Fibroblast of pulmonary artery (primary cell): ENCODE results near the gene BBS9.

Source experiments
- DNase-seq: peaks from one replicate; pipeline ENCODE4 v3.0.0-alpha.2; 2010; ENCODE audit warnings: low read depth
- H3K4me3 ChIP-seq: replicated peaks from 2 replicates; pipeline ENCODE4 v1.5.1; 2011; ENCODE audit warnings: low read depth, mild to moderate bottlenecking, control low read depth, low read length, moderate library complexity
- CTCF ChIP-seq: IDR thresholded peaks from 2 replicates; pipeline ENCODE4 v1.5.1; 2011; ENCODE audit warnings: mild to moderate bottlenecking, control low read depth, low read length, inconsistent platforms; ENCODE audit errors: missing control alignments

The BBS9 gene

GRCh38 chr7:33487998-33488682 is 358.8 kb downstream of the BBS9 start:
- no peak for TF ChIP-seq CTCF
- no peak for DNase-seq
- no peak overlapping the region for H3K4me3 ChIP-seq

GRCh38 chr7:33494474-33494873 is 365.1 kb downstream of the BBS9 start:
- H3K4me3 ChIP-seq: no peak overlapping the region
- TF ChIP-seq CTCF: no peak
- peak; percentile 20 for DNase-seq

- no peak overlapping the region for H3K4me3 ChIP-seq
- peak; percentile 53 for DNase-seq
- TF ChIP-seq CTCF: no peak
These were observed 365.8 kb downstream of the BBS9 start for GRCh38 chr7:33495207-33495606.

GRCh38 chr7:33497051-33497450 is 367.7 kb downstream of the BBS9 start:
- no peak overlapping the region for H3K4me3 ChIP-seq
- no peak for DNase-seq
- TF ChIP-seq CTCF: no peak

- H3K4me3 ChIP-seq: no peak overlapping the region
- peak; percentile 16 for DNase-seq
- no peak for TF ChIP-seq CTCF
These were observed 371.6 kb downstream of the BBS9 start for GRCh38 chr7:33500703-33501701.

- no peak overlapping the region for H3K4me3 ChIP-seq
- TF ChIP-seq CTCF: no peak
- no peak for DNase-seq
These were observed 373.6 kb downstream of the BBS9 start for GRCh38 chr7:33503014-33503413.
